HepG2 (cell line): ENCODE measurements around the gene STARD10. TPM values are rescaled to one million over a fixed set of nuclear protein-coding genes. Genes with fewer than 3 reads are reported as not detected.
A peak's percentile ranks its signal among the peaks of the same experiment; 100 is the strongest.

Experiments
- BORCS8-MEF2B ChIP-seq: sonication (generic); formaldehyde crosslinking; IDR thresholded peaks from 2 replicates; pipeline ENCODE4 v1.8.0; 2022; ENCODE audit warnings: mild to moderate bottlenecking, missing genetic modification reagents
- CEBPG ChIP-seq: IDR thresholded peaks from 2 replicates; pipeline ENCODE4 v1.6.1; 2016
- CTCF ChIP-seq: sonication (generic); formaldehyde crosslinking; IDR thresholded peaks from 2 replicates; pipeline ENCODE4 v1.5.0; 2020; ENCODE audit warnings: mild to moderate bottlenecking, missing genetic modification reagents, moderate library complexity
- DRAP1 ChIP-seq: IDR thresholded peaks from 2 replicates; pipeline ENCODE4 v1.6.1; 2016; ENCODE audit warnings: missing genetic modification reagents, missing compliant biosample characterization
- EED ChIP-seq: sonication (generic); formaldehyde crosslinking; IDR thresholded peaks from 2 replicates; pipeline ENCODE4 v1.5.0; 2020; ENCODE audit warnings: mild to moderate bottlenecking, missing genetic modification reagents
- ELF3 ChIP-seq: IDR thresholded peaks from 2 replicates; pipeline ENCODE4 v1.6.1; 2016; ENCODE audit warnings: missing genetic modification reagents, missing compliant biosample characterization
- FOXK1 ChIP-seq: sonication (generic); formaldehyde crosslinking; IDR thresholded peaks from 2 replicates; pipeline ENCODE4 v1.4.0; 2020; ENCODE audit warnings: low read depth, missing genetic modification reagents, borderline replicate concordance
- GTF3A ChIP-seq: sonication (generic); formaldehyde crosslinking; conservative IDR thresholded peaks from 2 replicates; pipeline ENCODE4 v1.4.0; 2020; ENCODE audit warnings: mild to moderate bottlenecking, missing genetic modification reagents
- HOXD1 ChIP-seq: sonication (generic); formaldehyde crosslinking; IDR thresholded peaks from 2 replicates; pipeline ENCODE4 v1.5.0; 2020; ENCODE audit warnings: missing genetic modification reagents
- KLF9 ChIP-seq: IDR thresholded peaks from 2 replicates; pipeline ENCODE4 v1.6.1; 2016; ENCODE audit warnings: low read depth
- MED1 ChIP-seq: sonication (generic); formaldehyde crosslinking; IDR thresholded peaks from 2 replicates; pipeline ENCODE4 v1.4.0; 2020; ENCODE audit warnings: missing genetic modification reagents
- MYPOP ChIP-seq: sonication (generic); formaldehyde crosslinking; IDR thresholded peaks from 2 replicates; pipeline ENCODE4 v1.8.1; 2023; ENCODE audit warnings: mild to moderate bottlenecking, moderate library complexity, missing genetic modification reagents
- NAIF1 ChIP-seq: sonication (generic); formaldehyde crosslinking; IDR thresholded peaks from 2 replicates; pipeline ENCODE4 v1.5.0; 2020; ENCODE audit warnings: mild to moderate bottlenecking, missing genetic modification reagents, borderline replicate concordance
- PCBP2 ChIP-seq: fragments of 200-400 bp; formaldehyde crosslinking; optimal IDR thresholded peaks from 2 replicates; pipeline ENCODE3; 2018; ENCODE audit warnings: low read length, low read depth; ENCODE audit not compliant: poor library complexity, severe bottlenecking
- PHF21A ChIP-seq: sonication (generic); formaldehyde crosslinking; IDR thresholded peaks from 2 replicates; pipeline ENCODE4 v1.5.0; 2020; ENCODE audit warnings: mild to moderate bottlenecking, missing genetic modification reagents
- POLR2A ChIP-seq, 2 experiments: IDR thresholded peaks; 2 replicates each; pipeline ENCODE4 v1.6.1; 2011; ENCODE audit warnings: low read depth in 2 of 2, low read length in 2 of 2, mild to moderate bottlenecking in 1 of 2, moderate library complexity in 1 of 2; ENCODE audit not compliant: insufficient read depth in 1 of 2
- PREB ChIP-seq: sonication (generic); formaldehyde crosslinking; IDR thresholded peaks from 2 replicates; pipeline ENCODE4 v1.4.0; 2020; ENCODE audit warnings: missing genetic modification reagents
- RFXANK ChIP-seq: IDR thresholded peaks from 2 replicates; pipeline ENCODE4 v1.6.1; 2016
- YEATS4 ChIP-seq: sonication (generic); formaldehyde crosslinking; IDR thresholded peaks from 2 replicates; pipeline ENCODE4 v1.4.0; 2020; ENCODE audit warnings: missing genetic modification reagents, borderline replicate concordance
- YY1 ChIP-seq: IDR thresholded peaks from 2 replicates; pipeline ENCODE4 v1.6.1; 2011; ENCODE audit warnings: low read length, low read depth, moderate library complexity, mild to moderate bottlenecking; ENCODE audit not compliant: insufficient read depth, insufficient replicate concordance
- ZFP41 ChIP-seq: sonication (generic); formaldehyde crosslinking; IDR thresholded peaks from 2 replicates; pipeline ENCODE4 v1.4.0; 2020; ENCODE audit warnings: mild to moderate bottlenecking, missing genetic modification reagents, borderline replicate concordance
- ZNF329 ChIP-seq: sonication (generic); formaldehyde crosslinking; IDR thresholded peaks from 2 replicates; pipeline ENCODE4 v1.9.0; 2021; ENCODE audit warnings: low read depth, mild to moderate bottlenecking, missing genetic modification reagents
- ZNF367 ChIP-seq: sonication (generic); formaldehyde crosslinking; IDR thresholded peaks from 2 replicates; pipeline ENCODE4 v1.4.0; 2020; ENCODE audit warnings: missing genetic modification reagents, borderline replicate concordance
- ZNF530 ChIP-seq: sonication (generic); formaldehyde crosslinking; IDR thresholded peaks from 2 replicates; pipeline ENCODE4 v1.5.0; 2020; ENCODE audit warnings: low read depth, mild to moderate bottlenecking, missing genetic modification reagents
- ZNF558 ChIP-seq: sonication (generic); formaldehyde crosslinking; IDR thresholded peaks from 2 replicates; pipeline ENCODE4 v1.9.0; 2022; ENCODE audit warnings: mild to moderate bottlenecking, missing genetic modification reagents, borderline replicate concordance
- ZNF614 ChIP-seq: IDR thresholded peaks from 2 replicates; pipeline ENCODE4 v1.6.1; 2018; ENCODE audit warnings: missing biosample characterization, missing genetic modification reagents, inconsistent platforms, borderline replicate concordance
- ZNF670 ChIP-seq: sonication (generic); formaldehyde crosslinking; IDR thresholded peaks from 2 replicates; pipeline ENCODE4 v1.8.0; 2022; ENCODE audit warnings: mild to moderate bottlenecking, missing genetic modification reagents, borderline replicate concordance
- polyA plus RNA-seq, 8 experiments: library from polyadenylated mRNA; depleted of rRNA in 3 of 8; stranded (reverse) in 7 of 8; unstranded in 1 of 8; fragments of >200 nt; fragmentation: Illumina TruSeq in 4 of 8; extraction: Trizol in 4 of 8; gene quantifications; 2 replicates each; pipeline versions ENCODE4 v1.2.1 to v1.2.3, GENCODE V29; 2011 to 2016; ENCODE audit warnings: low read depth in 4 of 8, missing spikeins in 1 of 8, mixed read lengths in 1 of 8; ENCODE audit not compliant: insufficient read depth in 1 of 8
- total RNA-seq, 5 experiments: library from RNA; depleted of rRNA; stranded (reverse); fragments of >200 nt; fragmentation: Illumina TruSeq; extraction: Trizol; gene quantifications; 2 replicates each; pipeline ENCODE4 v1.2.3, GENCODE V29; 2016; ENCODE audit warnings: low read depth in 1 of 5

Gene STARD10
- total and polyA plus RNA-seq, 2 of the 13 experiments (the other 11 are each of a cell fraction or from before 2014, with no cell fraction given), result 260 to 341 TPM

GRCh38 chr11:72814286-72815109 is 20.7 kb upstream of the STARD10 start, which contains the start of gene ATG16L2 (continued):
- TF ChIP-seq EED (CRISPR knock-in tag), result peak; percentile 69; the same call in 1 of the 2 replicates
- TF ChIP-seq ZFP41 (CRISPR knock-in tag), result no peak
- TF ChIP-seq HOXD1 (CRISPR knock-in tag), result 0 out of 2 replicates have a peak, but pooled peaks have one; percentile 10
- peak; percentile 90 for TF ChIP-seq YY1
- TF ChIP-seq MED1 (CRISPR knock-in tag), result no peak
- TF ChIP-seq CEBPG (CRISPR knock-in tag), result no peak
- peak; percentile 70 to 78 for TF ChIP-seq POLR2A (IDR thresholded peaks at IDR 0.05; ENCODE audit: insufficient read depth in 1 of 2, low read depth in 2 of 2, low read length in 2 of 2)
- 0 out of 2 replicates have a peak, but pooled peaks have one; percentile 29 for TF ChIP-seq ZNF558 (CRISPR knock-in tag)
- no peak for TF ChIP-seq GTF3A (CRISPR knock-in tag)
- no peak; the same call in 1 of the 2 replicates for TF ChIP-seq DRAP1
- TF ChIP-seq ZNF367 (CRISPR knock-in tag), result no peak
- TF ChIP-seq ZNF614 (CRISPR knock-in tag), result no peak; the same call in 1 of the 2 replicates
- TF ChIP-seq ZNF670 (CRISPR knock-in tag), result no peak
- 0 out of 2 replicates have a peak, but pooled peaks have one; percentile 65 for TF ChIP-seq PREB (CRISPR knock-in tag)
- TF ChIP-seq CTCF (CRISPR knock-in tag), result peak; percentile 34
- no peak for TF ChIP-seq BORCS8-MEF2B (CRISPR knock-in tag)
- 0 out of 2 replicates have a peak, but pooled peaks have one; percentile 9 for TF ChIP-seq ELF3
- TF ChIP-seq YEATS4, result peak; percentile 73
- no peak for TF ChIP-seq FOXK1 (CRISPR knock-in tag)
- TF ChIP-seq ZNF329 (CRISPR knock-in tag), result no peak
- TF ChIP-seq KLF9, result no peak
- peak; percentile 40; the same call in 1 of the 2 replicates for TF ChIP-seq NAIF1 (CRISPR knock-in tag)
- no peak for TF ChIP-seq PCBP2
- TF ChIP-seq RFXANK (CRISPR knock-in tag), result no peak
- TF ChIP-seq PHF21A, result peak; percentile 57; the same call in 1 of the 2 replicates
- no peak for TF ChIP-seq ZNF530
- TF ChIP-seq MYPOP (CRISPR knock-in tag), result peak; percentile 60; the same call in 1 of the 2 replicates
